SK-N-SH (cell line): Measurements from ENCODE around the gene CUX1. TPM values are rescaled to one million over a fixed set of nuclear protein-coding genes. Genes with fewer than 3 reads are reported as not detected.
A peak's percentile ranks its signal among the peaks of the same experiment; 100 is the strongest.

ENCODE experiments used
- CTCF ChIA-PET: fragments of 300-600, 350-600 bp; formaldehyde crosslinking; extraction: SDS; loops from one replicate; lab custom pipeline; 2021; lab: Yijun Ruan, JAX
- POLR2A ChIA-PET: fragments of 350-600 bp; sonication (Branson Sonifier 250); formaldehyde crosslinking; extraction: SDS; loops from one replicate; lab custom pipeline; 2020; ENCODE audit warnings: antibody characterized with exemption, inconsistent platforms; lab: Yijun Ruan, JAX
- DNase-seq: peaks from one replicate; pipeline ENCODE4 v3.0.0; 2012
- H2AFZ ChIP-seq: fragments of 200-600 bp; sonication (generic); 2 replicates; pipeline ENCODE4 v1.8.1; 2016; ENCODE audit warnings: antibody characterized with exemption, mild to moderate bottlenecking, low read depth
- H3F3A ChIP-seq: fragments of 200-600 bp; sonication (generic); replicated peaks from 2 replicates; pipeline ENCODE3; 2016; ENCODE audit warnings: antibody characterized with exemption, mild to moderate bottlenecking; ENCODE audit not compliant: insufficient read depth
- H3K27ac ChIP-seq, 2 experiments: fragments of 200-500 bp in 1 of 2; fragments of 200-600 bp in 1 of 2; sonication (Bioruptor generic) in 1 of 2; sonication (generic), shearing (Covaris generic) in 1 of 2; 2 replicates each; pipeline versions ENCODE4 v1.5.1 to v1.6.1; 2014 to 2016; ENCODE audit warnings: low read depth in 2 of 2, inconsistent platforms in 1 of 2, low read length in 1 of 2, mild to moderate bottlenecking in 1 of 2, mixed read lengths in 1 of 2
- H3K27me3 ChIP-seq: fragments of 200-600 bp; sonication (generic), shearing (Covaris generic); 2 replicates; pipeline ENCODE4 v1.6.1; 2016; ENCODE audit warnings: mixed run types; ENCODE audit not compliant: insufficient read depth
- H3K36me3 ChIP-seq, 2 experiments: fragments of 200-500 bp in 1 of 2; fragments of 200-600 bp in 1 of 2; sonication (Bioruptor generic) in 1 of 2; sonication (generic) in 1 of 2; replicated peaks in 1 of 2; 2 replicates each; pipeline versions ENCODE3 to v1.5.1; 2014 to 2016; ENCODE audit warnings: low read length in 1 of 2, mild to moderate bottlenecking in 1 of 2; ENCODE audit not compliant: insufficient read depth in 2 of 2, control insufficient read depth in 1 of 2
- H3K4me1 ChIP-seq, 2 experiments: fragments of 200-500 bp in 1 of 2; fragments of 200-600 bp in 1 of 2; sonication (Bioruptor generic) in 1 of 2; sonication (generic), shearing (Covaris generic) in 1 of 2; 2 replicates each; pipeline versions ENCODE4 v1.5.1 to v1.6.1; 2014 to 2016; ENCODE audit warnings: low read depth in 1 of 2, low read length in 1 of 2, mixed run types in 1 of 2; ENCODE audit not compliant: insufficient read depth in 2 of 2, control insufficient read depth in 1 of 2
- H3K4me2 ChIP-seq: fragments of 200-600 bp; sonication (generic), shearing (Covaris generic); 2 replicates; pipeline ENCODE4 v1.6.1; 2017; ENCODE audit warnings: mixed run types
- H3K4me3 ChIP-seq, 2 experiments: fragments of 200-500 bp in 1 of 2; fragments of 200-600 bp in 1 of 2; sonication (Bioruptor generic) in 1 of 2; sonication (generic), shearing (Covaris generic) in 1 of 2; 2 replicates each; pipeline versions ENCODE4 v1.5.1 to v1.8.1; 2014 to 2016; ENCODE audit warnings: low read depth in 2 of 2, inconsistent platforms in 1 of 2, low read length in 1 of 2, mild to moderate bottlenecking in 1 of 2, mixed read lengths in 1 of 2, moderate library complexity in 1 of 2
- H3K79me2 ChIP-seq: fragments of 200-600 bp; sonication (generic); 2 replicates; pipeline ENCODE4 v1.8.1; 2017; ENCODE audit warnings: mild to moderate bottlenecking; ENCODE audit not compliant: insufficient read depth
- H3K9ac ChIP-seq: fragments of 200-600 bp; sonication (generic); 2 replicates; pipeline ENCODE4 v1.6.1; 2017; ENCODE audit warnings: mixed run types
- H3K9me2 ChIP-seq: fragments of 200-600 bp; sonication (generic); 2 replicates; pipeline ENCODE4 v1.6.1; 2017; ENCODE audit warnings: mixed run types
- H3K9me3 ChIP-seq: fragments of 200-600 bp; sonication (generic); 2 replicates; pipeline ENCODE4 v1.6.1; 2017; ENCODE audit warnings: mixed run types, mild to moderate bottlenecking, moderate library complexity
- H4K20me1 ChIP-seq: fragments of 200-600 bp; sonication (generic); 2 replicates; pipeline ENCODE4 v1.6.1; 2017; ENCODE audit warnings: mild to moderate bottlenecking, mixed run types; ENCODE audit not compliant: insufficient read depth
- EP300 ChIP-seq, 2 experiments: IDR thresholded peaks; 2 replicates each; pipeline versions ENCODE4 v1.4.0 to v1.6.1; 2012; ENCODE audit warnings: borderline replicate concordance in 1 of 2, low read depth in 1 of 2, low read length in 1 of 2
- FOSL2 ChIP-seq: IDR thresholded peaks from 2 replicates; pipeline ENCODE4 v1.4.0; 2012; ENCODE audit warnings: low read depth, mild to moderate bottlenecking, moderate library complexity, borderline replicate concordance
- FOXJ3 ChIP-seq: sonication (generic); formaldehyde crosslinking; IDR thresholded peaks from 2 replicates; pipeline ENCODE4 v1.5.1; 2020; ENCODE audit warnings: mild to moderate bottlenecking, missing genetic modification reagents
- GABPA ChIP-seq: IDR thresholded peaks from 2 replicates; pipeline ENCODE4 v1.4.0; 2012; ENCODE audit warnings: low read depth, mild to moderate bottlenecking
- JUND ChIP-seq: IDR thresholded peaks from 2 replicates; pipeline ENCODE4 v1.4.0; 2012
- MAX ChIP-seq: IDR thresholded peaks from 2 replicates; pipeline ENCODE4 v1.4.0; 2012; ENCODE audit warnings: low read depth
- MEF2A ChIP-seq: IDR thresholded peaks from 2 replicates; pipeline ENCODE4 v1.4.0; 2012; ENCODE audit warnings: low read depth, borderline replicate concordance
- MXI1 ChIP-seq: IDR thresholded peaks from 2 replicates; pipeline ENCODE4 v1.6.1; 2012; ENCODE audit warnings: mild to moderate bottlenecking, low read depth, low read length, improper control_type of control experiment
- POLR2AphosphoS5 ChIP-seq: IDR thresholded peaks from 2 replicates; pipeline ENCODE4 v1.6.1; 2012; ENCODE audit warnings: low read depth, low read length
- RAD21 ChIP-seq: IDR thresholded peaks from 2 replicates; pipeline ENCODE4 v1.6.1; 2012; ENCODE audit warnings: mild to moderate bottlenecking, low read length
- REST ChIP-seq: IDR thresholded peaks from 2 replicates; pipeline ENCODE4 v1.6.1; 2012; ENCODE audit warnings: mild to moderate bottlenecking, low read depth, low read length, moderate library complexity
- RXRA ChIP-seq: IDR thresholded peaks from 2 replicates; pipeline ENCODE4 v1.4.0; 2012; ENCODE audit warnings: low read depth, mild to moderate bottlenecking, borderline replicate concordance
- SIN3A ChIP-seq: IDR thresholded peaks from 2 replicates; pipeline ENCODE4 v1.6.1; 2012; ENCODE audit warnings: low read depth, mild to moderate bottlenecking, low read length, moderate library complexity, borderline replicate concordance
- TAF1 ChIP-seq: IDR thresholded peaks from 2 replicates; pipeline ENCODE4 v1.6.1; 2012; ENCODE audit warnings: low read depth, mild to moderate bottlenecking, low read length, moderate library complexity, borderline replicate concordance
- ZBTB33 ChIP-seq: IDR thresholded peaks from 2 replicates; pipeline ENCODE4 v1.4.0; 2012; ENCODE audit warnings: low read depth, borderline replicate concordance
- WGBS: methylation state at CpG from one replicate; pipeline ENCODE4 v1.1.6; 2017; ENCODE audit warnings: low lambda C conversion rate; 5-methylcytosine and 5-hydroxymethylcytosine counted together
- polyA plus RNA-seq, 3 experiments: library from polyadenylated mRNA; depleted of rRNA; stranded (reverse); fragments of >200 nt; gene quantifications; 2 replicates each; pipeline ENCODE4 v1.2.3, GENCODE V29; 2012

CUX1 gene
- polyA plus RNA-seq, 1 of the 3 experiments (the other 2 are of a cell fraction): 68.6 TPM

- Histone ChIP-seq H3K4me3 (peak overlapping the region; percentile 31 to 33; a peak in 3 of 4 replicates), H3F3A (no peaks in the 10 kb centered on the region), H3K4me1 (peaks cover 17 to 25% of the 10 kb centered on the region in 2 experiments; a peak in 3 of 4 replicates), H3K79me2 (peaks cover 94% of the 10 kb centered on the region), H4K20me1 (peaks cover 50% of the 10 kb centered on the region), H3K27me3 (no peaks in the 10 kb centered on the region), H3K36me3 (no peaks in the 10 kb centered on the region), H3K4me2 (peak overlapping the region; percentile 48; the same call in 1 of the 2 replicates), H2AFZ (no peak overlapping the region), H3K9ac (peak overlapping the region; percentile 23; the same call in 1 of the 2 replicates), H3K27ac (peak overlapping the region in 1 of 2 experiments; percentile 16; a peak in 2 of 4 replicates), H3K9me3 (no peaks in the 10 kb centered on the region), H3K9me2 (no peaks in the 10 kb centered on the region)
- ChIA-PET CTCF (interaction anchor here (0.8 to 1.7 kb wide), 9 partner anchors 10 to 157 kb away, joined by 3 to 7 read pairs (median 4); no protein-coding TSS in a partner anchor), POLR2A (interaction anchor here (1.0 kb wide), 1 partner anchor 166 kb away, joined by 3 read pairs; no protein-coding TSS in a partner anchor)
- 66% methylated on average over 18 of the region's 18 CpGs for WGBS
- peak; percentile 78 for DNase-seq
- no peak for TF ChIP-seq REST
- no peak for TF ChIP-seq FOSL2
Observed at GRCh38 chr7:101900103-101900502, 82.7 kb downstream of the CUX1 start.

- peaks cover 96% of the 10 kb centered on the region for H3K79me2 ChIP-seq
- ChIA-PET POLR2A (no interaction called here), CTCF (interaction anchor here (0.7 to 4.3 kb wide), 4 partner anchors 10 to 140 kb away, joined by 3 to 16 read pairs (median 4); no protein-coding TSS in a partner anchor)
- no peaks in the 10 kb centered on the region for H3F3A ChIP-seq
- WGBS: 90% methylated on average over 18 of the region's 20 CpGs
- H3K27ac ChIP-seq: no peak overlapping the region
- no peak overlapping the region for H3K9ac ChIP-seq
- no peaks in the 10 kb centered on the region for H3K9me2 ChIP-seq
- H3K4me3 ChIP-seq: no peak overlapping the region
- no peak overlapping the region for H3K4me2 ChIP-seq
- H3K4me1 ChIP-seq: peaks cover 17 to 20% of the 10 kb centered on the region in 2 experiments; a peak in 3 of 4 replicates
- peaks cover 38% of the 10 kb centered on the region for H4K20me1 ChIP-seq
- H3K36me3 ChIP-seq: no peaks in the 10 kb centered on the region
- no peaks in the 10 kb centered on the region for H3K27me3 ChIP-seq
- DNase-seq: no peak
- no peaks in the 10 kb centered on the region for H3K9me3 ChIP-seq
- H2AFZ ChIP-seq: no peak overlapping the region
- TF ChIP-seq MAX (no peak), ZBTB33 (no peak), FOXJ3 (CRISPR knock-in tag) (no peak), TAF1 (no peak), JUND (no peak), MEF2A (no peak), REST (no peak), EP300 (IDR thresholded peaks at IDR 0.05; ENCODE audit: borderline replicate concordance in 1 of 2, low read depth in 1 of 2, low read length in 1 of 2) (no peak), MXI1 (no peak), RXRA (no peak), RAD21 (no peak), FOSL2 (no peak), POLR2AphosphoS5 (no peak), GABPA (no peak), SIN3A (no peak)
Observed at GRCh38 chr7:101901661-101902491, 84.5 kb downstream of the CUX1 start.
